Activated T-cell treated with anti-CD3 and anti-CD28 coated beads, Interleukin-2, amount 50 U/mL, for 4 hours (primary cell): Measurements from ENCODE around the gene WLS. TPM values are rescaled to one million over a fixed set of nuclear protein-coding genes. Genes with fewer than 3 reads are reported as not detected.

Experiments
- ATAC-seq, 2 donors: fragments of 200-7000 bp; cut with Tn5 transposase; one replicate each; pipeline ENCODE4 v1.10.0; 2021
- DNase-seq: peaks from one replicate; pipeline ENCODE4 v3.0.0-alpha.2; 2020
- H3K27me3 Mint-ChIP-seq: one replicate; pipeline ENCODE4 v1.8.0; 2021; ENCODE audit warnings: low read depth, mixed read lengths
- H3K36me3 Mint-ChIP-seq: one replicate; pipeline ENCODE4 v1.8.0; 2022; ENCODE audit warnings: mixed read lengths; ENCODE audit not compliant: insufficient read depth
- H3K4me1 Mint-ChIP-seq: one replicate; pipeline ENCODE4 v1.8.0; 2021; ENCODE audit warnings: low read depth, mixed read lengths
- H3K4me3 Mint-ChIP-seq: one replicate; pipeline ENCODE4 v1.8.0; 2021; ENCODE audit warnings: mild to moderate bottlenecking, moderate library complexity, mixed read lengths
- H3K9me3 Mint-ChIP-seq: one replicate; pipeline ENCODE4 v1.8.0; 2021; ENCODE audit warnings: mixed read lengths
- total RNA-seq, 3 donors: library from RNA; stranded (reverse); gene quantifications; one replicate each; pipeline ENCODE4 v1.2.1, GENCODE V29; 2021

The WLS gene
- total RNA-seq, 3 donors from 2014 or later, result 0.23 to 0.33 (median 0.32) TPM

DNA sequence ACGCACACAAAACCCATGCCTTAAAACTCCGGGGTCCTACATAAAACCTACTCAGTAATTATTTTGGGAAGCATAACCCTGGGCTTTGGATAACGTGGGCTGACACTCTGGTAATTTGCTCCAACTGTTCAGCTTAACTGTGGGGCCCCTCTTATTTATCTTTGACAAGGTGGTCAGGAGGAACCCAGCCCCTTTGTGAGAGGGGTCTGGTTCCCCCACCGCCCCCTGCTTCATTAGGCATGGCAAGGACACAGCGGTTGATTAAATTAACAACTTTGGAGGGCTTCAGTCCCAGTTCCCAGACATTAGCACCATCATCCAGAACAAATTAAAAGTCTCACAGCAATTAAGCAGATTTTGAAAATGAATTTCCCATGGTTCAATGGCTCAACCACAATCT lies 14.7 kb downstream of the WLS start:
- H3K27me3 Mint-ChIP-seq, result no peaks in the 10 kb centered on the region
- no peaks in the 10 kb centered on the region for H3K4me1 Mint-ChIP-seq
- H3K4me3 Mint-ChIP-seq, result no peak overlapping the region
- no peak for DNase-seq
- no peak for ATAC-seq
- no peaks in the 10 kb centered on the region for H3K9me3 Mint-ChIP-seq
- no peaks in the 10 kb centered on the region for H3K36me3 Mint-ChIP-seq

DNA sequence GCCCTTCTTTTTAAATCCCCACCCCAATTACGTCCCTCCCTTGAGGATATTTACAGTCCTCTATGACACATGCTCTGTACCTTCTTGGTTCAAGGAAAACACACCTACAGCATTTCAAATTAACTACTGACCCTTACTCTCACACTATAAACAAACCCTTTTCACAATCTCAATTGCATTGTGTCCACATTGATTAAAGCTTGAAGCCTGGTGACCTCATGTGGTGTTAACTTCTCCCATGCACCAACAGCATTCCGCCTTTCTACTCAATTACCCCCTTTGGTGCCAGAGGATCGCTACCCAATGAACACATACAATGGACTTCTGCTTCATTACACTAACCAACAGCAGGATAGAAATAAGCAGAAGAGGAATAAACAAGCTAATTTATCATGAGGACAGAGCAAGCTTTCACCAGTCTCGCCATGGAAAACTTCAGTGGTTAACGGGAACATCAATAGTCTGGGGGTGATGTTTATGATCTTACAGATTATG lies 15.2 kb downstream of the WLS start:
- ATAC-seq, result no peak
- no peaks in the 10 kb centered on the region for H3K27me3 Mint-ChIP-seq
- no peaks in the 10 kb centered on the region for H3K4me1 Mint-ChIP-seq
- DNase-seq, result no peak
- no peaks in the 10 kb centered on the region for H3K9me3 Mint-ChIP-seq
- H3K4me3 Mint-ChIP-seq, result no peak overlapping the region
- no peaks in the 10 kb centered on the region for H3K36me3 Mint-ChIP-seq

DNA sequence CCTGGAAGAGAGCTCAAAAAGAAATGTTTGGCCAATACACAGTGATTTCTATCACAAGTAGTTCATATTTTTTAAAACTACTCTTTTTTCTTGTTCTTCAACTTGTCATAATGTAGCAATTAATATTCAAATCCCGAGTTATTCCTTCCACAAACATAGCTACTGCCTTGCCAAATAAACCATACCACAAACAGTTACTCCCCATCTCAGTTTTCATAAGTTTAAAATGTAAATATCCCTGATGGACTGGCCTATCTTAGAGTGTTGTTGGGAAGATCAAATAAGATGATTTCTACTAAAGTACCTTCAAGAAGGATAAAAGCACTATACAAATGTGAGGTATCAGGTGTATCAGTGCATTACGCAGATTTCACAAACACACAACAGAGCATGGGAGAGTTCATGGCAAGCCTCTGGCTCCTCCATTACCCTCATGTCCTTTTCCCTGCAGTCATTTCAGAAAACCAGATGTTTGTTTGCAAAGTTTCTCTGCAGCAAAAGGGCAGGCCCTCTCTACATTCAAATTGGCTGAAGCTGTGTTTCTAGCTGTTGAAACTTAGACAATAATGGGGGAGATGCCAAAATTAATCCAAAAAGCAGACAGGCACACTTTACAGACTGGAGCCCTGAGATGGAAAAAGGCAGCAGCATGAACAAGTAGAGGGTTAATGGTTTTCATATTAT lies 16.1 kb downstream of the WLS start:
- no peaks in the 10 kb centered on the region for H3K27me3 Mint-ChIP-seq
- H3K4me1 Mint-ChIP-seq, result no peaks in the 10 kb centered on the region
- no peak overlapping the region for H3K4me3 Mint-ChIP-seq
- no peak for DNase-seq
- H3K36me3 Mint-ChIP-seq, result no peaks in the 10 kb centered on the region
- ATAC-seq, result no peak
- H3K9me3 Mint-ChIP-seq, result no peaks in the 10 kb centered on the region

DNA sequence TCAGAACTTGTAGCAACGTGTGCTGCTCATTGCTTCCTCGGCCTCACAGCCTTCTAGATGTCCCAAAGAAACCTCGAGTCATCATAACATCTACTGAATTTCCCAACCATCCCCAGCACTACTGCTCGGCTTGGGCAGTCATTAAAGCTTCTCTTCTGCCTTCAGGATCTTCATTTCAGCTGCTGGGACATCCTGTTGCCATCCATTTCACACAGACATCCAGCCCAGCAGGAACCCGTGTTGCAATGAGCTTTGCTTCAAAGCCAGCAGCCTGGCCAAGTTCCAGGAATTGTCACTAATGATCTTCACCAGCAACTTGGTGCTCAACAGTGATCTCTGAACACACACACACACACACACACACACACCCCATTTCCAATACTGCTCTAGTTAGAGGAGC lies 18.5 kb downstream of the WLS start:
- H3K4me1 Mint-ChIP-seq, result no peaks in the 10 kb centered on the region
- peaks cover 3% of the 10 kb centered on the region for H3K9me3 Mint-ChIP-seq

DNA sequence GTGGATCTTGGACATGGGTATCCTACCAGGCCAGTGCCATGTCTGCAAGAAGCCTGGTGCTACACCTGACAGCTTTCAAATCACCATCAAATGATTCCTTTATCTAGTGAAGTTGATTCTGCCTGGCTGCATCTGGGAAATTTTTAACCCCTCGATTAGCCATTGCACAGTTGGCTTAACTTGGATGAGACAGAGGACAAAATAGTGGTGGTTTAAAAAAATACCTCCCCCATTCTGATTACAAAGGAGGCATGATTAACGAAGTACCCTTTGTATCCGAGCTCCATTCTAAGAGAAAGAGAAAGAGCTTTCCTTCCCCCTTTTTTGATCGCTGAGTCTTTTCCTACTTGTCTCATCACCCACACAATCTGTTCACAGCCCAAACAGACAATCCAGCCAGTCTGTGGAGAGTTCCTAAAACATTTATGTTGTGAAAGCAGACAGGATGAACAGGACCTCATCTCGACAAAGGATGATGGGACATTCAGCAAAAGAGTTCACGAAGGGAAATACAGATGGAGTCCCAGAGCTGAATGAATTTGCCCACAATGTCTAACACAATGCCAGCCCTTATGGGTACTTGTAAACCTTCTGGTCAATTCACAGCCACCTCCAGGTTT lies 20.5 kb downstream of the WLS start:
- Mint-ChIP-seq H3K36me3 (no peaks in the 10 kb centered on the region), H3K4me3 (no peak overlapping the region), H3K4me1 (no peaks in the 10 kb centered on the region), H3K27me3 (peaks cover 3% of the 10 kb centered on the region), H3K9me3 (peaks cover 3% of the 10 kb centered on the region)
- ATAC-seq (no peak), DNase-seq (no peak)

More for the DNA sequence above, 18.5 kb downstream of the WLS start:
- Mint-ChIP-seq H3K27me3 (peaks cover 3% of the 10 kb centered on the region), H3K36me3 (no peaks in the 10 kb centered on the region), H3K4me3 (no peak overlapping the region)
- ATAC-seq (no peak), DNase-seq (no peak)

DNA sequence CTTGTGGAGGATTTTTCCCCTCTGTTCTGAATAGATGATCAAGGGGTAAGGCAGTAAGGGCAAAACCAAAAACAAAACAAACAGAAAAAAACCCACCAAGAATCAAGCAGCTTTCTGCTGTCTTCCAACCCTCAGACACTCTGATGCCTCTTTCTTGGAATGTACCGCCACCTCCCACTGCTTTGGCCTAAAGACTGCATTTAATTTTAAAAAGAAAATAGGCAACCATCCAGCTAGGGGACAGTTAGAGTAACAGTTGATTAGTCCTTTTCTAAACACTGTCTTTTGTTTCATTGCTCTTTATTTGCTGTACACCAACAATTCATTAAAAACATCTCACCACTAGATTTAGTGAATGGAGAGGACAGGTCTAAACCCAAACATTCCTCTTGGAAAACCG lies 21.5 kb downstream of the WLS start:
- ATAC-seq, result no peak
- DNase-seq, result no peak
- Mint-ChIP-seq H3K4me1 (no peaks in the 10 kb centered on the region), H3K9me3 (peaks cover 3% of the 10 kb centered on the region), H3K4me3 (no peak overlapping the region), H3K27me3 (peaks cover 3% of the 10 kb centered on the region), H3K36me3 (no peaks in the 10 kb centered on the region)

DNA sequence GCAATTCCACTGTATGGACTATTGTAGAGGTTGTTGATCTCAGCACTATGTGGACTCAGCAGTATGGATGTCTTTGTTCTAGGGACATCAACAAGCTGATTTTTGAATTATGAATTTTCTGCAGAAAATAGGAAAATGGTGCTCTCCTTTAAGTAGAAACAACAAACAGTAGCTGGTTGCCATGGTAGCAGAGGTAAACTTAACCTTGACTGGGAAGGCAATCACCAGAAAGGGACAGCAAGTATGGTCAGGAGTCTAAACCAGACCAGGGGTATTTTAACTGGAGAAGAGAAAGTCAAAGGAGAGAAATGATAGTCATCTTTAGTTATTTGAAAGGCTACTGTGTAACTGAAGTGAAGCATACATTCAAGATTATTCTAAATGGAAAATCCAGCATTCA lies 22.3 kb downstream of the WLS start:
- H3K4me1 Mint-ChIP-seq, result no peaks in the 10 kb centered on the region
- no peak for ATAC-seq

DNA sequence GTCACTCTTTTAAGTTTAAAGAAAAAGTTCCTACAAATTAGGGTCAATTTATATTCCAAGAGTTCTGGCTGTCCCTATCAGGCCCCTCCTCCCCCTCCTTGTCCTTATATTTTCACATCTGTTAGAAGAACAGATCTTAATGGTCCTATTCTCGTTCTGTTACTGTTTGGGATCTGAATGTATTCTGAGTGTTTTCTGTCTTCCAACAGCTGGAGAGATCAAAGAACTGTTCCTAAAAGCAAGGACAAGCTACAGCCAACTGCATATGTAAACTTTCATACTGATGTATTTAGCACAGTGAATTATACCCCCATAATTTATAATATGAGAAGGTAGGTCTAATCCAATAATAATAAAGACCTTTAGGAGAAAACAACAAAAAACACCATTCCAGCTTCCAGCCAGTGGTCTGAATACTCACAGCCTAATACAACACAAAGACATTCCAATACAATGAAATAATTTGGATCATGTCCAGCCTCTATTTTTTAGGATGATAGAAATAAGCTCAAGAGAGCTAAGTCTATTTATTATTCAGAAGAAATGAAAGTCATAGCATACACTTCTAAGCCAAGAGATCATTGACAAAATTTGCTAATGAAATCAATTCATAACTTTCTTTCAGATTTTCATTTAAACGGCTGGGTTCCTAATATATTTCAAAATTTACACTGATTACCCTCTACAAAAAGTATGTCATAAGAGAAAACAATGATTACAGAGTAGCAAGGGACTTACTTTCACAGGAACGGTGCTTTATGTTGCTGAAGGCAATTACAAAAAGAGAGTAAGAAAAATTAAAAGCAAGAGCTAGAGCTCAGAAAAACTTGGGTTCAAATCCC lies 25.3 kb downstream of the WLS start:
- no peaks in the 10 kb centered on the region for H3K36me3 Mint-ChIP-seq

More for the DNA sequence above, 22.3 kb downstream of the WLS start:
- H3K4me3 Mint-ChIP-seq, result no peak overlapping the region
- no peak for DNase-seq
- H3K36me3 Mint-ChIP-seq, result no peaks in the 10 kb centered on the region
- H3K9me3 Mint-ChIP-seq, result peaks cover 3% of the 10 kb centered on the region
- peaks cover 3% of the 10 kb centered on the region for H3K27me3 Mint-ChIP-seq

DNA sequence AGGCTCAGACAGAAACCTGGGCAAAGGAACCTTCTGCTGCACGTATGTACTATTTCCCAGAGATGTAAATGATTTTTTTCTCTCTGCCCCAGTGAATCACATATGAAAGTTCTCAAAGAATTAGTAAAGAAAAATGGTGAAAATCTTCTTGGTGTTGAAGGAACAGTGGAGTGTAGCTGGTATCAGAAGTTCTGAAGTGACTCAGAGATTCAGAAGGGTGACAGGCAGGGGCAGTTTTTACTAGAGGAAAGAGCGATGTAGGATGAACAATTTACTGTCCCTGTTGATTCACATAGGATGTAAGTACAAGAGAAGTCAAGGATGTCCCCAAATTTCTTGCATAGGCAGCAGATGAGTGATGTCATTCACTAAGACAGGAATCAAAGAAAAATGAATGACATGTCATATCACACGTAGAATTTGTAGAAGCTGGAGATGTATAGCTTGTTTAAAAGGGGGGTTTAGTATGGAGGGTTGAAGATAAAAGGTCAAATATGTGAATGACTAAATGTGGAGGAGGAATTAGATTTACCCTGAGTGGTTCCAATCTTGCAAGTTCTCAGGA lies 26.4 kb downstream of the WLS start:
- peaks cover 3% of the 10 kb centered on the region for H3K27me3 Mint-ChIP-seq
- DNase-seq, result no peak
- peaks cover 3% of the 10 kb centered on the region for H3K9me3 Mint-ChIP-seq
- no peaks in the 10 kb centered on the region for H3K36me3 Mint-ChIP-seq
- no peak overlapping the region for H3K4me3 Mint-ChIP-seq
- ATAC-seq, result no peak
- no peaks in the 10 kb centered on the region for H3K4me1 Mint-ChIP-seq

More for the DNA sequence above, 25.3 kb downstream of the WLS start:
- DNase-seq, result no peak
- Mint-ChIP-seq H3K9me3 (peaks cover 3% of the 10 kb centered on the region), H3K4me3 (no peak overlapping the region), H3K27me3 (peaks cover 3% of the 10 kb centered on the region), H3K4me1 (no peaks in the 10 kb centered on the region)
- ATAC-seq, result no peak

DNA sequence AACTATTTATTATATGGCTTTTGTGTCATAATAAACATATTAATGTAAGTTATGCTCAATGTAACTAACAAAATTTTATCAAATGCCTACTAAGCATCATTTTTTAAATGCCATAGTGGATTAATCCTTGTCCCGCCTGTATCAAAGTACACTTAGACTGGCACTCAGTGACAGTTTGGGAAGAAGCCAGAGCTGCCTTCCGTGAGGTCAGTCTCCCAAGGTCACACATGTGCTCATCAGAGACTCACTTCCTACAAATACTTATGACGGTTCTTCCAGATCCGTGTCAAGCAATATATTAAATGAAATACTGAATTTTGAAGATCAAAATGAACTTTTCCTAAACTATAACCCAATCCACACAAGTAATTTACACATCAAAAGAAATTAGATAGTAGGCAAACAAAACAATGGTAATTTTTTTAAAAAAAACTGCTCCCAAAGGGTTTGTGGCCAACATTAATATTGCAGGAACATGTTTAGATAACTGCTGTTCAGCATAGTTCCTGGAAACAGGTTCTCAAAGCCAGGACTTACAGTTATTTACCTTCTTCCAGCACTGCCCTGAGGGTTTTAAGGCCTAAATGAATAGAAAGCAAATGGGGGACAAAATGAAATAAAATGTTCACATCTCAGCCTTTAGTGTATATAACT lies 27.2 kb downstream of the WLS start:
- no peaks in the 10 kb centered on the region for H3K4me1 Mint-ChIP-seq
- H3K27me3 Mint-ChIP-seq, result peaks cover 3% of the 10 kb centered on the region
- no peak for DNase-seq

DNA sequence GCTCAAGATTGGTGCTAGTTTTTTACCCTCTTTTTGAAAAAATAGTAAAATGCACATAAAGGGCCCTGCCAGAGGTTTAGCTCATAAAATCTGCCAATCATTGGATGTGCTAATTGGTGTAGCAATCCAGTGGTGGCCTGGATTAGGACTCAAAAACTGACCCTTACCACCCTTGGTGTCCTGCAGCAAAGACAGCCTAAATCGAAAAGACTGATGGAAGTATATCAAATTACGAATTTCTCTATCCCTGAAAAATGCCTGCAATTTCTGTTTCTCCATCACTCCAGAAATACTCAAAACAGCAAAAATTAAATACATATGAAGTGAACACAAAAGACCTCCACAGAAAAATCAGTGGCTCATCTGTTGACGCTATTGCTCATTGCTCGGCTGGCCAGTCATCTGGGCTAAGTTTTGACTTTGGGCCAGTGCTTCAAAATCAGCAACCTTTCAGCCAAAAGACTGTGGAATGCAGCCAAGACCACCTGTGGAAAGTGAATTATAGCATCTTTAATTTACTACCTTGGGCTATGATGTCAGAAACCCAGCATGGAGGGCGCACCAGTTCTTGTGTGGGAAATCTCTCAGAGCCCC lies 30.0 kb downstream of the WLS start:
- DNase-seq (no peak), ATAC-seq (no peak)
- H3K4me3 Mint-ChIP-seq, result no peak overlapping the region
- H3K4me1 Mint-ChIP-seq, result no peaks in the 10 kb centered on the region
- no peaks in the 10 kb centered on the region for H3K9me3 Mint-ChIP-seq
- no peaks in the 10 kb centered on the region for H3K36me3 Mint-ChIP-seq
- H3K27me3 Mint-ChIP-seq, result no peaks in the 10 kb centered on the region

More for the DNA sequence above, 27.2 kb downstream of the WLS start:
- no peak for ATAC-seq
- H3K36me3 Mint-ChIP-seq, result no peaks in the 10 kb centered on the region
- no peak overlapping the region for H3K4me3 Mint-ChIP-seq
- peaks cover 2% of the 10 kb centered on the region for H3K9me3 Mint-ChIP-seq

DNA sequence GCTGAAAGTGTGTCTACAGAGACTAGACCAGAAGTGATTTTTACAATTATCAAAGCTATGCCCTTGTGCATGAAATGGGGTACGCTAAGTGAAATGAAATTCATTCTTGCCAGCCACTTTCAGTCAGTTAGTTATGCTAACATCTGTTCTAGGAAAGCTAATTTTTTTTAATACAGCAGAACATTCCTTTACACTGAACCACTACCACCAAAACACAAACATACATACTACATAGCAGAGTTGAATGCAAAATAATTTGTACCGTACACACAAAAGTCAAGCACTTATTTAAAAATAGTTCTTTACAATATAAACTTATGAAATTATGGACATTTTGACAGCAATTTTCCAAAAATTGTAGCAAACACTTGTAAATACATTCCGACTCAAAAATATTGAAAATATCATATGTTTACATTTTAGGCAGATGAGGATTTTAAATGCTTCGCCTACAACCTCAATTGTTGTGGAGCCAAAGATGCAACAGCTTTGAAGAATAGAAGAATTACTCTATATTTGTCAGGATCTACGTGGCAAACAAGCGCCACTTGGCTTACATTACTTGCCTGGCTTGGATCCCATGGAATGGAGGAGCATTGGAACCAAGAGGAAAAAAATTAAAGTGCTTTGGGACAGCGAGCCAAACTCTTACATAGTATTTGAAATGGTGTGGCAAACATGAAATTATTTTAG lies 30.6 kb downstream of the WLS start:
- H3K36me3 Mint-ChIP-seq, result no peaks in the 10 kb centered on the region
- no peaks in the 10 kb centered on the region for H3K4me1 Mint-ChIP-seq

DNA sequence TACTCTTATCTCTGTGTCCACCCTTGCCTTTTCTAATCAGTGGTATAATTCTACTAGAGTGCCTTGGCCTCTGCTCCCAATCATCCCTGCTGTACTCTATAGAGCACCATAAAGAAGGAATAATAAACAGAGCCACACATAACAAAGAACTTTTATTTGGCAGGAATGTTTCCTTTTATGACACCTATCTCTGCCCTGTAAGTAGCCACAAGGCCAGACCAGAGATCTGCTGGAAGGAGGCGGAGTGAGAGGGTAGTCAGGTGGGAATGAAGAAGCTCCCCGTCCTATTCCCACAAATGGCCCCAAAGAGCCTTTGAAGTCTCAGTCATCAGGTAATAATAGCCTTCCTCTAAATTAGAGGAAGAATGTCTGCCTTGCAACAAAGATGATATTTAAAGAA lies 32.7 kb downstream of the WLS start:
- H3K9me3 Mint-ChIP-seq, result no peaks in the 10 kb centered on the region
- no peak for DNase-seq
- ATAC-seq, result no peak
- H3K36me3 Mint-ChIP-seq, result no peaks in the 10 kb centered on the region
- H3K4me3 Mint-ChIP-seq, result no peak overlapping the region
- H3K27me3 Mint-ChIP-seq, result no peaks in the 10 kb centered on the region
- H3K4me1 Mint-ChIP-seq, result no peaks in the 10 kb centered on the region

More for the DNA sequence above, 30.6 kb downstream of the WLS start:
- Mint-ChIP-seq H3K27me3 (no peaks in the 10 kb centered on the region), H3K9me3 (no peaks in the 10 kb centered on the region), H3K4me3 (no peak overlapping the region)
- no peak for ATAC-seq
- DNase-seq, result no peak
